C4-2B (cell line): ENCODE results near the gene FOLH1.
"Not testable (repeated sequence)": the region's sequence is repeated elsewhere in the genome, so short reads cannot be mapped to it uniquely, and the experiment has no call there.

Experiments
- CTCF ChIP-seq: fragments of 450-650 bp; conservative IDR thresholded peaks from 2 replicates; pipeline ENCODE4 v1.5.1; 2017; ENCODE audit warnings: mild to moderate bottlenecking
- ZFX ChIP-seq: fragments of 450-650 bp; IDR thresholded peaks from 2 replicates; pipeline ENCODE4 v1.6.1; 2017

- TF ChIP-seq CTCF, ZFX: not testable (repeated sequence)
Measured at GRCh38 chr11:49186225-49186624, 22.2 kb downstream of the FOLH1 start.
